Measurements from ENCODE around the gene DNAJC7.
A peak's percentile ranks its signal among the peaks of the same experiment; 100 is the strongest.

The DNAJC7 gene

DNA sequence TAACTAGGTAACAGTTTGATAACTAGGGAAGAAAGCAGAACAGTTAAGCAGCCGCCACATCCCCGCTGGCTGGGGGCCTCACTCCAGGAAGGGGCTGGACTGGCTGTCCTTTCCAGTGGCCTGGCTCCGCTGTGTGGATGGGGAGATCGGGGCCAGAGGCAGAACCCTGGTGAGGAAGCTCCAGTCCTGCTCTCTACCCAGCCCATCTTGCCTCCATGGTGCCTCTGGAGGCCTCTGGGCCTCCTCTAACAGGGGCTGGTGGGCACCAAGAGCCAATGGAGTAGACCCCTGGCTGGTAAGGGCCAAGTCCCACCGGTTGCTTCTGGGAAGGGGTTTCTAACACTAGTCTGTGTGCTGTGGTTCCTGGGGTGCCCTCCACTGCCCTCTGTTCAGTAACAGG lies 42.6 kb downstream of the DNAJC7 start:
- DNase-seq = no peak

- no peak for DNase-seq
These were observed 43.2 kb downstream of the DNAJC7 start for GRCh38 chr17:41974031-41974430.

DNA sequence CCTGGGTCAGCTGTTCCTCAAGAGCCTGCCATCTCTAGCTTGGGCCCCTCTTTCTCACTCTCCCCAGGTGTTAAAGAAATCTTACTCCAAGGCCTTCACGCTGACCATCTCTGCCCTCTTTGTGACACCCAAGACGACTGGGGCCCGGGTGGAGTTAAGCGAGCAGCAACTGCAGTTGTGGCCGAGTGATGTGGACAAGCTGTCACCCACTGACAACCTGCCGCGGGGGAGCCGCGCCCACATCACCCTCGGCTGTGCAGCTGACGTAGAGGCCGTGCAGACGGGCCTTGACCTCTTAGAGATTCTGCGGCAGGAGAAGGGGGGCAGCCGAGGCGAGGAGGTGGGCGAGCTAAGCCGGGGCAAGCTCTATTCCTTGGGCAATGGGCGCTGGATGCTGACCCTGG lies 43.8 kb downstream of the DNAJC7 start:
- no peak for DNase-seq

DNA sequence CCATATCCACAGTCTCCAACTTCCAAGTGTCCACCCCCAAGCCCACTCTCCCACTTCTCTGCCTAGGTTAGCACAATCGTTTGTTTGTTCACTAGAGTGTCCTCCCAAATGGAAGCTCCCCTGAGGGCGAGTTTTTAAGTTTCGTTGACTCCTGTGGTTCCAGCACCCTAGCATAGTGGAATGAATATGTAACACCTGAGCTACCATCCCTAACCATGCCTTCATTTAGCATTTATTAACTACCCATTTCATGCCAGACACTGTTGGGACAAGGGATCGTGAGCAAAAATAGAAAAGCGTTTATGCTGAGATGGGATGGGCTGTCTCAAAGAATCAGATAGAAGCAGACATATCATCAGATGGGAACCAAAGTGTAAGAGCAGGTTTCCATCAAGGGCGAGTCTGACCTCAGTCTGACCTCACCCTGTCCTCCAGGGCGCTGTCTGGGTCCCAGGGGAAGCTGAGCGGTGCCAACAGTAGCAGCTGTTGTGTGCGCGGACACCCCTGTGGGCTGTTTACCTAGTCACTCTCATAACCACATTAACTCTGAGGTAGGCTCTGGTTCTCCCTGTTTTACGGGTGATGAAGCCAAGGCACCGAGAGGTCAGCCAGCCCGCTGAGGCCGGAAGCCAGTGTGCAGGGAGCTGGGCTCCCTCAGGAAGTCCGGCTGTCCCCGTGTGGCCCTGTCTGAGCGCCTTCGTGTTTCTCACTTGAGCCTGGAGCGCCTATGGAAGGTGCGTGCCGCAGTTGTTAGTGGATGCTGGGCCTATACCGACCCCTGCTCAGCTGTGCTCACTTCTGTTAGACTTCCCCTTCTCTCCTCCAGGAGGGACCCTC lies 44.5 kb downstream of the DNAJC7 start:
- peak; percentile 24 for DNase-seq

- DNase-seq = no peak
These were observed 45.3 kb downstream of the DNAJC7 start for GRCh38 chr17:41971721-41972523.

GRCh38 chr17:41970901-41971331 lies 46.3 kb downstream of the DNAJC7 start:
- no peak for DNase-seq

DNA sequence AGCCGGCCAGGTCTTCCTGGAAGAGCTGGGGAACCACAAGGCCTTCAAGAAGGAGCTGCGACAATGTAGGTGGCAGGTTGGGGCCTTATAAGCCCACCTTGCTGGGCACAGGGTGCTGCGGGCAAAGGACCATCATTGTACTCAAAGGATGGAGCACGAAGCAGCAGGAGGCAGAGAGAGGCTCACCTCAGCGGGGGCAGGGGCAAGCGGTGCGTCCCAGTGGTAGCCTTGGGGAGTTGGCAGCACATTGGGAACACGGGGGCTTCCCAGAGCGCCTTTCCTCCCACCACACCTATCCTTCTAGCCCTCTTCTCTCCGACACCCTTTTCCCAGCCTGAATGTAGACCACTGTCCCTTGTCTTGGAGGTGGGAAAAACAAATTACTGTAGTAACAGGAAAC lies 48.6 kb downstream of the DNAJC7 start:
- DNase-seq = no peak

- DNase-seq = no peak
These were observed 49.2 kb downstream of the DNAJC7 start for GRCh38 chr17:41967921-41968578.

GRCh38 chr17:41967141-41967920 lies 49.9 kb downstream of the DNAJC7 start:
- DNase-seq = no peak

DNA sequence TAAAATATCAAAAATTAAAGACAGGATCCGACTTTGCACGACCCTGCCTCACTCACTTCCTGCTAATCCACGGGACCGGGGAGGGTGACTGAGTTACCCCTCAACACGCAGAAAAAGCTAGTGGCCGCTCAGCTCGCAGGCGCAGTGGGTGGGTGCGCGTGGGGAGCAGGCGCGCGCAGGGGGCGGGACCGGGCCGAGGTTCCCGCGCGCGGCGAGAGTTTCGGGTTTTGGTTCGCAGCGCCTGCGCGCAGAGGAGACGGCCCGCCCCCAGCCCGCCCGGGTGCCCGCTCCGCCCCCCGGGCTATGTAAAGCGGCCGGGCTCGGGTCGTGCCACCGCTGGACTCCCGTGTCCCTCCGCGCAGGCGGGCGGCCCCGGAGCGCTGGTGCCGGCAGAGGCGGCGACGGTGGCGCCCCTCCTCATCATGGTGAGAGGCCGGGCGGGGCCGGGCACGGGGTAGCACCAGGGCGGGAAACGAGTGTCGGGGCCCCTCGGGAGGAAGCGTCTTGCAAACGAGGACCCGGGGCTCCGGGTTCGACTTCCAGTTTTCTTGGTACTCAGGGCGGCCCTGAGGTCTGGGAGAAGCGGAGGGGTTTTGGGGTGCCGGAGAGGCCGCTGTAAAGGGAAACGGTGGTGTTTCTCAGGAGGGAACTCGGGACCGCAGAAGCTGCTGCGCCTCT lies 50.6 kb downstream of the DNAJC7 start, which contains the start of gene CNP:
Gene CNP, plus strand, starts transcription at position 333 of the 678 bp plus-strand sequence. Its CDS starts 90 bp downstream, at position 423.
- peak; percentile 88 for DNase-seq

- DNase-seq = peak; percentile 93
These were observed 51.4 kb downstream of the DNAJC7 start for GRCh38 chr17:41965694-41966462.

DNA sequence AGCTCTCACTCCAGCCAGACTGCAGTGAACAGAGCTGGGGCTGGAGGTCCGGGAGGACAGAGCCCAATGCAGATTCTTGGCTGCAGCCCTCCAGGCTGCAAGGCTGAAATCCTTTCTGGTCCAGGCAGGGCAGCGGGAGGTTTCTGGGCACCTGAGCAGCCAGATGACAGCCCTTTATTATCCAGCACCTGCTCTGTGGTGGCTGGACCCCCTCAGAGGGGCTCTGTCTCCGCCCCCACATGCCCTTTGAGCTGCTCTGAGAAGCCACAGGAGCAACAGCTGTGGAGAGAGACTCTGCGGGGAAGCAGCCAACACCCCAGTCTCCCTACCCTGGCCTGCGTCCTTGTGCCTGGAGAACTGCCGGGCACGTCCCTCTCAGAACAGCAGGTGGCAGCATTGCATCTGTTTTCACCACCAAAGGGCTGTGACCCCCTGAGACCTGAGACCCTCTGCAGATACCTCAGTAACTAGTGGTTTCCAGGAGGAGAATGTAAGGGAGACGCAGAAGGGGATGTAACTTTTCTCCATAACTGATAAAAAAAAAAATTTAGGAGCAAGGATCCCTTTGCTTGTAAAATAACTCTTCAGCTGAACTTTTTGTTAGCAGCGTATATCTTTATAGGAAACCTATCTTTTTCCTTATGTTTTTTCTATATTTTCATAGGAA lies 54.3 kb downstream of the DNAJC7 start:
- peak; percentile 72 for DNase-seq

DNA sequence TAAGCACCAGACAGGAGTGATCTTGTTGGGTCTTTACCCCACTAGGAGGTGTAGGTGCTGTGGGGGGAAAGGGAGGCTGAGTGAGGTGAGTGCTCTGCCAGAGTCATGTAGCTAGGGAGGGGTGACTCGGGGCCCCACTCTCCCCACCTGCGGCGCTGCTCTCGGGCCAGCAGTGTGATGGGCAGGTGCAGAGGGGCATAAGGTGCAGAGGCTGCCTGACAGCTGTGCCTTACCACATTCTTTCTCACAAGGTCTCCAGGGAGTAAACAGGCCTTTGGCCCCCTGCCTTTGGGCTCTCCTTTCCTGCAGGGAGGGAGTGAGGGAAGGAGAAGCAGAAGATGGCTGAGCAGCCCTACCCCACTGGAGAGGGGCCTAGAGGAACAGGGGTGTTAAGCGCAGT lies 55.1 kb downstream of the DNAJC7 start:
- peak; percentile 72 for DNase-seq

DNA sequence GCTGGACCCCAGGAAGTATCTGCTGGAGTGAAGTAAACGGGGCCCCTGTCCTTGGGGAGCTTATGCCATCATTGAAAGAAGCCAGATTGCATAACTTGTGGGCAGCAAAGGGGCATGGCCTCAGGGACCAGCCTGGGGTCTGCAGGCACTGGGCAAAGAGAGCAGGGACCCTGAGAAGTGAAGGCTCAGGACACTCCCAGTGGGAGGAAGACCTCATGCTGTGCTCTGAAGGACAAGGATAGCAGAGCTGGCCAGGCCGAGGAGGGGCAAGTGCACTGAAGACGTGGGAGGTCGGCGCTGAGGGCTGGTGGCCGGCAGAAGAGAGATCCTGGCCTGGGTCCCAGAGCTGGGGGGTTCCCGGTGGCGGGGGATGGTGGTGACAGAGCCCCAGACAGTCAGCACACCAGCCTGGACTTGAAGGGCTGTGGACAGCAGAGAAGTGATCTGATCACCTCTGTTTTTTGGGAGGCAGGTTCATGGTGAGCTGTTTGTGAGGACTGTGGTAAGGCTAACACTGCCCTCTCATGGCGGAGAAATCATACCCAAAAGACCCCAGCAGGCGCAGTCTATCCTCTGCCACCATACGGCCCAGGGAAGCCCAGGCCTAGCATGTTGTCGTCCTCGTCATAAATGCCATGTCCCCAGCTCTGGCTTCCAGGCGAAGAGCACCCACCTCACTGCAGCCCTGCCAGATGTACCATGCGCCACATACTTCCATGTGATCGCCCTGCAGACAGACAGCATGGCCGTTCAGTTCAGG lies 57.7 kb downstream of the DNAJC7 start:
- no peak for DNase-seq

DNA sequence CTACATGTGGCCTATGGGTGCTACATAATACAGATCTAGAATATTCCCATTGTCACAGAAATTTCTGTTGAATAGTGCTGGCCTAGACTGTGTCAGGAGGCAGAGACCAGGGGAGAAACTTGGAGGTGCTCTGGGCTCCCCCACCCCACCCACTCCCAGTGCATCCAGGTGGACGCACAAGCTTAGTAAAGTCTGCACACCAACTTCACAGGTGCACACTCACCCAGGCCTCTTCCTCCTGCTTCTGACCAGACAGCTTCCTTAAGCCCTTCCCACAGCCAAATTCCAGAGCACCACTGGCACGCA lies 58.3 kb downstream of the DNAJC7 start:
- no peak for DNase-seq

GRCh38 chr17:41957869-41958439 lies 59.3 kb downstream of the DNAJC7 start:
- DNase-seq = no peak

DNA sequence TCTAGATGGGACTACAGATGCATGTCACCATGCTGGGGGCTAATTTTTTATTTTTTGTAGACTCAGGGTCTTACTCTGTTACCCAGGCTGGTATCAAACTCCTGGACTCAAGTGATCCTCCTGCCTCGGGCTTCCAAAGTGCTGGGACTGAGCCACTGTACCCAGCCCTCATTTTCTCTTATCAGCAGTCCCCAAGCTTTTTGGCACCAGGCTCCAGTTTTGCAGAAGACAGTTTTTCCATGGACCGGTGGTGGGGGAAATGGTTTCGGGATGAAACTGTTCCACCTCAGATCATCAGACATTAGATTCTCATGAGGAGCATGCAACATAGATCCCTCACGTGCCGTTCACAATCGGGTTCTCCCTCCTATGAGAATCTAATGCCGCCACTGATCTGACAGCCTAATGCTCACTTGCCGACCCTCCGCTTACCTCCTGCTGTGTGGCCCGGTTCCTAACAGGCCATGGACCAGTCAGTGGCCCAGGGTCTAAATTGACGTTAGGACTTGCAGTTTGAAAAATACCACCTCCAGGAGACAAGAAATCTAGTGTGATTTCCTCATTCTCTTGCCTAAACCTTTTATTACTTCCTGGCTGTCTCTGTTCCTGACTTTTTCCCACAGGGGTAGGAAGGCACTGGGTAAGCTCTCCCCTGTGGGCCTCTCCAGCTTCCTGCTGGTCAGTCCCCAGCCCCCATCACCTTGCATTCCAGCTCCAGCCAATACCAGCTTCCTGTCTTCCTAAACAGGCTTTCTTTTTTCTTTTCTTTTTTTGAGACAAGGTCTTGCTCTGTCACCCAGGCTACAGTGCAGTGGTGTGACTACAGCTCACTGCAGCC lies 60.0 kb downstream of the DNAJC7 start:
- DNase-seq = no peak

DNA sequence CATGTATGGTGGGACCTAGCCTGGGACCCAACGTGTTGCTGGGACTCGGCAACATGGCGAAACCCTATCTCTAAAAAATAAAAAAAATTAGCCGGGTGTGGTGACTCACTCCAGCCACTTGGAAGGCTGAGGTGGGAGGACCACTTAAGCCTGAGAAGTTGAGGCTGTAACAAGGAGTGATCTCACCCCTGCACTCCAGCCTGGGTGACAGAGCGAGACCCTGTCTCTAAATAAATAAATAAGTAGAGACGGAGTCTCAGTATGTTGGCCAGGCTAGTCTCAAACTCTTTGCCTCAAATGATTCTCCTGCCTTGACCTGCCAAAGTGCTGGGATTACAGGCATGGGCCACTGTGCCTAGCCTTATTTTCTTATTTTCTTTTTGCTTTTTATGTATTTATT lies 60.7 kb downstream of the DNAJC7 start:
- no peak for DNase-seq

Data from NCI-H2171 (cell line).